K562 (cell line): ENCODE measurements around the gene CPN2. TPM values are rescaled to one million over a fixed set of nuclear protein-coding genes. Genes with fewer than 3 reads are reported as not detected.
A peak's percentile ranks its signal among the peaks of the same experiment; 100 is the strongest.

ENCODE experiments used
- ATAC-seq: fragments of 200-7000 bp; cut with Tn5 transposase; 3 replicates; pipeline ENCODE4 v1.9.1; 2020; ENCODE audit warnings: moderate library complexity
- BruUV-seq: library from RNA; stranded (reverse); fragments of 400-500 nt; replicated peaks from 2 replicates; lab custom pipeline; 2021; lab: Mats Ljungman, UMichigan
- CTCF ChIA-PET: fragments of 300-600 bp; formaldehyde crosslinking; extraction: SDS; loops from one replicate; lab custom pipeline; 2021; ENCODE audit warnings: low intra/inter-chr PET ratio; lab: Yijun Ruan, JAX
- POLR2A ChIA-PET: fragments of 300-600, 350-650 bp; sonication (Branson Sonifier 250); formaldehyde crosslinking; extraction: SDS; loops from one replicate; lab custom pipeline; 2021; ENCODE audit warnings: antibody characterized with exemption, inconsistent platforms; lab: Yijun Ruan, JAX
- DNase-seq, 4 experiments: peaks; one replicate each; pipeline versions ENCODE4 v3.0.0 to v3.0.0-alpha.2; 2011 to 2018; ENCODE audit warnings: low spot score in 3 of 4, mixed read lengths in 3 of 4; ENCODE audit errors: extremely low read depth in 1 of 4
- FAIRE-seq: peaks from 2 replicates; lab custom pipeline; 2011; peaks lifted over from hg19 to GRCh38; lab: Jason Lieb, UNC
- H2AFZ ChIP-seq: 2 replicates; pipeline ENCODE4 v1.6.0; 2011; ENCODE audit warnings: low read depth, low read length, control low read depth, inconsistent platforms
- H3K27ac ChIP-seq: fragments of 200-600 bp; 3 replicates; pipeline ENCODE4 v1.8.0; 2011; ENCODE audit warnings: low read depth, mild to moderate bottlenecking, control low read depth, inconsistent platforms, low read length, moderate library complexity, mixed read lengths; ENCODE audit errors: extremely low read depth
- H3K27me3 ChIP-seq, 2 experiments: fragments of 300-600 bp in 1 of 2; 2 replicates in 1 of 2; 3 replicates in 1 of 2; pipeline versions ENCODE4 v1.6.0 to v1.8.0; 2011; ENCODE audit warnings: inconsistent platforms in 2 of 2, low read length in 2 of 2, mild to moderate bottlenecking in 1 of 2, mixed read lengths in 1 of 2, moderate library complexity in 1 of 2; ENCODE audit not compliant: control insufficient read depth in 2 of 2, insufficient read depth in 2 of 2
- H3K36me3 ChIP-seq: fragments of 300-600 bp; 3 replicates; pipeline ENCODE4 v1.8.0; 2011; ENCODE audit warnings: mild to moderate bottlenecking, low read length, inconsistent platforms; ENCODE audit not compliant: control insufficient read depth, insufficient read depth
- H3K4me1 ChIP-seq, 2 experiments: fragments of 200-600 bp in 1 of 2; replicated peaks in 1 of 2; 2 replicates in 1 of 2; 3 replicates in 1 of 2; pipeline versions ENCODE4 v1.5.1 to v1.8.0; 2011; ENCODE audit warnings: inconsistent platforms in 2 of 2, low read length in 2 of 2, mild to moderate bottlenecking in 1 of 2, mixed read lengths in 1 of 2, moderate library complexity in 1 of 2; ENCODE audit not compliant: control insufficient read depth in 2 of 2, insufficient read depth in 2 of 2
- H3K4me2 ChIP-seq: 2 replicates; pipeline ENCODE4 v1.6.1; 2011; ENCODE audit warnings: low read length, control low read depth, inconsistent platforms, mixed read lengths; ENCODE audit not compliant: insufficient read depth
- H3K4me3 ChIP-seq: fragments of 200-600 bp; sonication (generic), shearing (Covaris generic); 2 replicates; pipeline ENCODE4 v1.5.1; 2016; ENCODE audit warnings: control low read depth, inconsistent platforms
- H3K79me2 ChIP-seq: fragments of 200-600 bp; 3 replicates; pipeline ENCODE4 v1.8.0; 2011; ENCODE audit warnings: low read length, inconsistent platforms; ENCODE audit not compliant: control insufficient read depth, insufficient read depth
- H3K9ac ChIP-seq, 2 experiments: 2 replicates each; pipeline versions ENCODE4 v1.6.0 to v1.6.1; 2011; ENCODE audit warnings: low read depth in 2 of 2, low read length in 2 of 2, control low read depth in 1 of 2, inconsistent platforms in 1 of 2, mild to moderate bottlenecking in 1 of 2, mixed read lengths in 1 of 2; ENCODE audit not compliant: insufficient read depth in 1 of 2
- H3K9me1 ChIP-seq: one replicate; pipeline ENCODE4 v1.6.0; 2011; ENCODE audit warnings: inconsistent platforms, mild to moderate bottlenecking, low read length, moderate library complexity; ENCODE audit not compliant: control insufficient read depth, insufficient read depth
- H3K9me3 ChIP-seq: replicated peaks from 2 replicates; pipeline ENCODE4 v1.5.1; 2011; ENCODE audit warnings: low read depth, low read length, inconsistent platforms; ENCODE audit not compliant: control insufficient read depth, insufficient read depth
- H4K20me1 ChIP-seq: replicated peaks from 2 replicates; pipeline ENCODE4 v1.6.1; 2011; ENCODE audit warnings: low read length, inconsistent platforms, mixed read lengths; ENCODE audit not compliant: control insufficient read depth, insufficient read depth
- CBFA2T3 ChIP-seq: fragments of 450-650 bp; IDR thresholded peaks from 2 replicates; pipeline ENCODE4 v1.6.1; 2017
- CBX3 ChIP-seq, 2 experiments: IDR thresholded peaks; 1 replicate in 1 of 2; 2 replicates in 1 of 2; pipeline ENCODE4 v1.6.1; 2012; ENCODE audit warnings: inconsistent platforms in 2 of 2, low read length in 2 of 2, borderline replicate concordance in 1 of 2, control low read depth in 1 of 2
- L3MBTL2 ChIP-seq: fragments of 450-650 bp; IDR thresholded peaks from 2 replicates; pipeline ENCODE4 v1.6.1; 2016; ENCODE audit warnings: mild to moderate bottlenecking, moderate library complexity
- WGBS: fragments of 100-300 bp; shearing (Covaris generic); methylation state at CpG from one replicate; pipeline ENCODE4 v1.1.6; 2016; ENCODE audit warnings: low coverage, mixed read lengths; ENCODE audit not compliant: insufficient coverage; ENCODE audit errors: missing lambda C conversion rate; 5-methylcytosine and 5-hydroxymethylcytosine counted together
- in situ Hi-C: fragments of 300-500 bp; cut with MboI; formaldehyde crosslinking; loops from 4 replicates; pipeline ENCODE4 v1.15.0; 2018; ENCODE audit warnings: inconsistent platforms, mixed read lengths
- intact Hi-C: fragments of 100-400 bp; cut with micrococcal nuclease; formaldehyde crosslinking; loops from 2 replicates; pipeline ENCODE4 v1.14.2; 2022
- polyA plus RNA-seq, 8 experiments: library from polyadenylated mRNA; depleted of rRNA in 4 of 8; stranded (reverse) in 5 of 8; unstranded in 3 of 8; fragments of >200 nt; fragmentation: Nextera tagmentation in 2 of 8; fragmentation: Illumina TruSeq in 1 of 8; extraction: Ambion mirVana in 2 of 8; extraction: Trizol in 1 of 8; gene quantifications; 2 replicates each; pipeline versions ENCODE4 v1.2.1 to v1.2.3, GENCODE V29; 2011 to 2014; ENCODE audit warnings: inconsistent platforms in 1 of 8, missing spikeins in 1 of 8
- total RNA-seq, 7 experiments: library from RNA; depleted of rRNA in 6 of 7; stranded (reverse); fragments of >200 nt in 6 of 7; fragmentation: Illumina TruSeq in 2 of 7; extraction: Trizol in 2 of 7; gene quantifications; 2 replicates each; pipeline versions ENCODE4 v1.2.1 to v1.2.3, GENCODE V29; 2011 to 2021; ENCODE audit warnings: low replicate concordance in 1 of 7
- TF ChIP-seq, protein P1 (sequence below), 3 experiments: IDR thresholded peaks in 2 of 3; conservative IDR thresholded peaks in 1 of 3; 2 replicates each; pipeline ENCODE4 v1.5.1; 2011 to 2012; ENCODE audit warnings: low read length in 3 of 3, mild to moderate bottlenecking in 3 of 3, control low read depth in 2 of 3, improper control_type of control experiment in 1 of 3, inconsistent platforms in 1 of 3, low read depth in 1 of 3, mixed read lengths in 1 of 3, moderate library complexity in 1 of 3; ENCODE audit not compliant: insufficient read depth in 2 of 3
- TF ChIP-seq, protein P2 (sequence below): fragments of 450-650 bp; IDR thresholded peaks from 2 replicates; pipeline ENCODE4 v1.6.1; 2016; ENCODE audit warnings: mild to moderate bottlenecking, moderate library complexity

The CPN2 gene
- total and polyA plus RNA-seq, 9 of the 15 experiments (the other 6 are each of a cell fraction or from before 2014, with no cell fraction given), result not detected

DNA sequence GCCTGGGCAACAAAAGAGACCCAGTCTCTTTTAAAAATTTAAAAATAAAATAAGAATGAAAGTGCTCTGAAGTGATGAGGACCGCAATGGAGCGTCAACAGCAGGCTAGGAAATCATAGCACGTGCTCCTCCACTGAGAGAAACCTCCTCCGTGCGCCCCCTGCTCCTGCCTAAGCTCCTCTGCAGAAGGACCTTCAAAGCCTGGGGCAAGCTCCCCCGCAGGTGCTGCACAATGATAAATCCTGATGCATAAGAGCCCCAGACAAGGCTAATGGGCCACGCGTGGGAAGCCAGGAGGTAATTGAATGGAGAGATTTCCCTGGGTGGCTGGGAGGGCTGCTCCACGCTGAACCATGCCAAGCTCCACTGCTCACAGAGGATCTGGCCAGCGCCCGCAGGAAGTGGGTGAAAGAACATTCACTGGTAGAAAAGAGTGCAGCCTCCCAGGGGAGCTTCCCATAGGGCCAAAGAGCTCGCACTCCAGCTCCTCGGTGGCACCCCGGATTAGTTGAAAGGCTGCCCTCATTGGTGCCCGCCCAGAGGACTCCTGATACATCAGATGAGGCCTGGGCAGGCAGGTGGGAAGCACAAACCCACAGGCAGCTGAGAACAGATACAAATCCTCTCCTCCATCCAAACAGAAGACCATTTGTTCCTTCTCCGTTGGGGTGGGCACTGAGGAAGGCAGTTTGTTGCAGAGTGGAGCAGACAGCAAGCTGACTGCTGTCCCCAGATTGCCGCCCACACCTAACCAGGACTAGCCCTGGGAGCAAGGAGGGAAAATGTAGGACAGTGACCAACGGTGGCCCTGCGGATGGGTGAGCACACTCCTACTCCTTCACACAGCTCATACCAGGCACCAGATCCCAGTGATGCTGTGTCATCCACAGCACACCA is 52.5 kb downstream of the CPN2 start:
- H3K4me1 ChIP-seq, result peaks cover 0 to 3% of the 10 kb centered on the region in 2 experiments; a peak in 1 of 5 replicates
- 48% methylated on average over 17 of the region's 19 CpGs for WGBS
- no peaks in the 10 kb centered on the region for H3K36me3 ChIP-seq
- in situ Hi-C loops, result no loop called here
- FAIRE-seq, result no peak
- H2AFZ ChIP-seq, result no peak overlapping the region
- H3K4me3 ChIP-seq, result no peak overlapping the region
- peak; percentile 47 for ATAC-seq
- peak in 1 of 4 experiments; percentile 27 for DNase-seq
- H3K79me2 ChIP-seq, result no peaks in the 10 kb centered on the region
- H3K9me1 ChIP-seq, result no peaks in the 10 kb centered on the region
- intact Hi-C loops, result no loop called here
- no peak overlapping the region for H3K27ac ChIP-seq
- ChIA-PET POLR2A (interaction anchor here (0.6 to 1.5 kb wide), 8 partner anchors 9 to 666 kb away, joined by 3 to 8 read pairs (median 4); partner anchors contain the start of gene HES1), CTCF (interaction anchor here (0.6 kb wide), 1 partner anchor 517 kb away, joined by 3 read pairs; no protein-coding TSS in a partner anchor)
- H3K9me3 ChIP-seq, result no peaks in the 10 kb centered on the region
- BruUV-seq, result no TSS peak
- no peak overlapping the region; a peak in 1 of 4 replicates for H3K9ac ChIP-seq
- H3K4me2 ChIP-seq, result no peak overlapping the region
- no peaks in the 10 kb centered on the region; a peak in 1 of 5 replicates for H3K27me3 ChIP-seq
- H4K20me1 ChIP-seq, result no peaks in the 10 kb centered on the region
- TF ChIP-seq CBFA2T3 (0 out of 2 replicates have a peak, but pooled peaks have one; percentile 37), CBX3 (IDR thresholded peaks at IDR 0.05; ENCODE audit: borderline replicate concordance in 1 of 2, low read length in 2 of 2) (no peak), L3MBTL2 (peak; percentile 69)
- TF ChIP-seq, protein P1, sequence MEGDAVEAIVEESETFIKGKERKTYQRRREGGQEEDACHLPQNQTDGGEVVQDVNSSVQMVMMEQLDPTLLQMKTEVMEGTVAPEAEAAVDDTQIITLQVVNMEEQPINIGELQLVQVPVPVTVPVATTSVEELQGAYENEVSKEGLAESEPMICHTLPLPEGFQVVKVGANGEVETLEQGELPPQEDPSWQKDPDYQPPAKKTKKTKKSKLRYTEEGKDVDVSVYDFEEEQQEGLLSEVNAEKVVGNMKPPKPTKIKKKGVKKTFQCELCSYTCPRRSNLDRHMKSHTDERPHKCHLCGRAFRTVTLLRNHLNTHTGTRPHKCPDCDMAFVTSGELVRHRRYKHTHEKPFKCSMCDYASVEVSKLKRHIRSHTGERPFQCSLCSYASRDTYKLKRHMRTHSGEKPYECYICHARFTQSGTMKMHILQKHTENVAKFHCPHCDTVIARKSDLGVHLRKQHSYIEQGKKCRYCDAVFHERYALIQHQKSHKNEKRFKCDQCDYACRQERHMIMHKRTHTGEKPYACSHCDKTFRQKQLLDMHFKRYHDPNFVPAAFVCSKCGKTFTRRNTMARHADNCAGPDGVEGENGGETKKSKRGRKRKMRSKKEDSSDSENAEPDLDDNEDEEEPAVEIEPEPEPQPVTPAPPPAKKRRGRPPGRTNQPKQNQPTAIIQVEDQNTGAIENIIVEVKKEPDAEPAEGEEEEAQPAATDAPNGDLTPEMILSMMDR (IDR thresholded peaks at IDR 0.05 in 2 of 3, conservative IDR thresholded peaks at IDR 0.05 in 1 of 3; ENCODE audit: insufficient read depth in 2 of 3, low read depth in 1 of 3, low read length in 3 of 3), result 0 out of 6 replicates have a peak, but pooled peaks of 1 of the 3 experiments have one; percentile 6
- TF ChIP-seq, protein P2, sequence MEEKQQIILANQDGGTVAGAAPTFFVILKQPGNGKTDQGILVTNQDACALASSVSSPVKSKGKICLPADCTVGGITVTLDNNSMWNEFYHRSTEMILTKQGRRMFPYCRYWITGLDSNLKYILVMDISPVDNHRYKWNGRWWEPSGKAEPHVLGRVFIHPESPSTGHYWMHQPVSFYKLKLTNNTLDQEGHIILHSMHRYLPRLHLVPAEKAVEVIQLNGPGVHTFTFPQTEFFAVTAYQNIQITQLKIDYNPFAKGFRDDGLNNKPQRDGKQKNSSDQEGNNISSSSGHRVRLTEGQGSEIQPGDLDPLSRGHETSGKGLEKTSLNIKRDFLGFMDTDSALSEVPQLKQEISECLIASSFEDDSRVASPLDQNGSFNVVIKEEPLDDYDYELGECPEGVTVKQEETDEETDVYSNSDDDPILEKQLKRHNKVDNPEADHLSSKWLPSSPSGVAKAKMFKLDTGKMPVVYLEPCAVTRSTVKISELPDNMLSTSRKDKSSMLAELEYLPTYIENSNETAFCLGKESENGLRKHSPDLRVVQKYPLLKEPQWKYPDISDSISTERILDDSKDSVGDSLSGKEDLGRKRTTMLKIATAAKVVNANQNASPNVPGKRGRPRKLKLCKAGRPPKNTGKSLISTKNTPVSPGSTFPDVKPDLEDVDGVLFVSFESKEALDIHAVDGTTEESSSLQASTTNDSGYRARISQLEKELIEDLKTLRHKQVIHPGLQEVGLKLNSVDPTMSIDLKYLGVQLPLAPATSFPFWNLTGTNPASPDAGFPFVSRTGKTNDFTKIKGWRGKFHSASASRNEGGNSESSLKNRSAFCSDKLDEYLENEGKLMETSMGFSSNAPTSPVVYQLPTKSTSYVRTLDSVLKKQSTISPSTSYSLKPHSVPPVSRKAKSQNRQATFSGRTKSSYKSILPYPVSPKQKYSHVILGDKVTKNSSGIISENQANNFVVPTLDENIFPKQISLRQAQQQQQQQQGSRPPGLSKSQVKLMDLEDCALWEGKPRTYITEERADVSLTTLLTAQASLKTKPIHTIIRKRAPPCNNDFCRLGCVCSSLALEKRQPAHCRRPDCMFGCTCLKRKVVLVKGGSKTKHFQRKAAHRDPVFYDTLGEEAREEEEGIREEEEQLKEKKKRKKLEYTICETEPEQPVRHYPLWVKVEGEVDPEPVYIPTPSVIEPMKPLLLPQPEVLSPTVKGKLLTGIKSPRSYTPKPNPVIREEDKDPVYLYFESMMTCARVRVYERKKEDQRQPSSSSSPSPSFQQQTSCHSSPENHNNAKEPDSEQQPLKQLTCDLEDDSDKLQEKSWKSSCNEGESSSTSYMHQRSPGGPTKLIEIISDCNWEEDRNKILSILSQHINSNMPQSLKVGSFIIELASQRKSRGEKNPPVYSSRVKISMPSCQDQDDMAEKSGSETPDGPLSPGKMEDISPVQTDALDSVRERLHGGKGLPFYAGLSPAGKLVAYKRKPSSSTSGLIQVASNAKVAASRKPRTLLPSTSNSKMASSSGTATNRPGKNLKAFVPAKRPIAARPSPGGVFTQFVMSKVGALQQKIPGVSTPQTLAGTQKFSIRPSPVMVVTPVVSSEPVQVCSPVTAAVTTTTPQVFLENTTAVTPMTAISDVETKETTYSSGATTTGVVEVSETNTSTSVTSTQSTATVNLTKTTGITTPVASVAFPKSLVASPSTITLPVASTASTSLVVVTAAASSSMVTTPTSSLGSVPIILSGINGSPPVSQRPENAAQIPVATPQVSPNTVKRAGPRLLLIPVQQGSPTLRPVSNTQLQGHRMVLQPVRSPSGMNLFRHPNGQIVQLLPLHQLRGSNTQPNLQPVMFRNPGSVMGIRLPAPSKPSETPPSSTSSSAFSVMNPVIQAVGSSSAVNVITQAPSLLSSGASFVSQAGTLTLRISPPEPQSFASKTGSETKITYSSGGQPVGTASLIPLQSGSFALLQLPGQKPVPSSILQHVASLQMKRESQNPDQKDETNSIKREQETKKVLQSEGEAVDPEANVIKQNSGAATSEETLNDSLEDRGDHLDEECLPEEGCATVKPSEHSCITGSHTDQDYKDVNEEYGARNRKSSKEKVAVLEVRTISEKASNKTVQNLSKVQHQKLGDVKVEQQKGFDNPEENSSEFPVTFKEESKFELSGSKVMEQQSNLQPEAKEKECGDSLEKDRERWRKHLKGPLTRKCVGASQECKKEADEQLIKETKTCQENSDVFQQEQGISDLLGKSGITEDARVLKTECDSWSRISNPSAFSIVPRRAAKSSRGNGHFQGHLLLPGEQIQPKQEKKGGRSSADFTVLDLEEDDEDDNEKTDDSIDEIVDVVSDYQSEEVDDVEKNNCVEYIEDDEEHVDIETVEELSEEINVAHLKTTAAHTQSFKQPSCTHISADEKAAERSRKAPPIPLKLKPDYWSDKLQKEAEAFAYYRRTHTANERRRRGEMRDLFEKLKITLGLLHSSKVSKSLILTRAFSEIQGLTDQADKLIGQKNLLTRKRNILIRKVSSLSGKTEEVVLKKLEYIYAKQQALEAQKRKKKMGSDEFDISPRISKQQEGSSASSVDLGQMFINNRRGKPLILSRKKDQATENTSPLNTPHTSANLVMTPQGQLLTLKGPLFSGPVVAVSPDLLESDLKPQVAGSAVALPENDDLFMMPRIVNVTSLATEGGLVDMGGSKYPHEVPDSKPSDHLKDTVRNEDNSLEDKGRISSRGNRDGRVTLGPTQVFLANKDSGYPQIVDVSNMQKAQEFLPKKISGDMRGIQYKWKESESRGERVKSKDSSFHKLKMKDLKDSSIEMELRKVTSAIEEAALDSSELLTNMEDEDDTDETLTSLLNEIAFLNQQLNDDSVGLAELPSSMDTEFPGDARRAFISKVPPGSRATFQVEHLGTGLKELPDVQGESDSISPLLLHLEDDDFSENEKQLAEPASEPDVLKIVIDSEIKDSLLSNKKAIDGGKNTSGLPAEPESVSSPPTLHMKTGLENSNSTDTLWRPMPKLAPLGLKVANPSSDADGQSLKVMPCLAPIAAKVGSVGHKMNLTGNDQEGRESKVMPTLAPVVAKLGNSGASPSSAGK, result peak; percentile 56
